ENCODE data around the gene CLEC2L.

DNA sequence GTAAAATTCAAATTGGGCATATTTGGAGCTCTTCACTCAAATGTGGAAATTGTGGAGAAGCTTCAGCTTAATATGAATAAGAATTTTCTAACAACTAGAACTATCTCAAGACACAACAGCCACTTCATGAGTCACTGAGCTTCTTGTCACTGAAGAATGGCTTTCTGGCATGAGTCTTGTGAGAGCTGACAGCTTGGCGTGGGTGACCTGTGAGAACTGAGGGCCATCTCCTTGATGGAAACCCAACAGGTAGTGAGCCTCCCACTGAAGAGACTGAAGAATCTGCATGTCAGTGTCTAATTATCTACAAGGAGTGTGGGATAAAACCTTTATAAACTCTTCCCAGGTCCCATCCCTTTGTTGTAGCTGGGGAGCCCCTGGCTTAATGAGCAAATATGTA lies 66.0 kb downstream of the CLEC2L start:
- TF ChIP-seq, protein P1, sequence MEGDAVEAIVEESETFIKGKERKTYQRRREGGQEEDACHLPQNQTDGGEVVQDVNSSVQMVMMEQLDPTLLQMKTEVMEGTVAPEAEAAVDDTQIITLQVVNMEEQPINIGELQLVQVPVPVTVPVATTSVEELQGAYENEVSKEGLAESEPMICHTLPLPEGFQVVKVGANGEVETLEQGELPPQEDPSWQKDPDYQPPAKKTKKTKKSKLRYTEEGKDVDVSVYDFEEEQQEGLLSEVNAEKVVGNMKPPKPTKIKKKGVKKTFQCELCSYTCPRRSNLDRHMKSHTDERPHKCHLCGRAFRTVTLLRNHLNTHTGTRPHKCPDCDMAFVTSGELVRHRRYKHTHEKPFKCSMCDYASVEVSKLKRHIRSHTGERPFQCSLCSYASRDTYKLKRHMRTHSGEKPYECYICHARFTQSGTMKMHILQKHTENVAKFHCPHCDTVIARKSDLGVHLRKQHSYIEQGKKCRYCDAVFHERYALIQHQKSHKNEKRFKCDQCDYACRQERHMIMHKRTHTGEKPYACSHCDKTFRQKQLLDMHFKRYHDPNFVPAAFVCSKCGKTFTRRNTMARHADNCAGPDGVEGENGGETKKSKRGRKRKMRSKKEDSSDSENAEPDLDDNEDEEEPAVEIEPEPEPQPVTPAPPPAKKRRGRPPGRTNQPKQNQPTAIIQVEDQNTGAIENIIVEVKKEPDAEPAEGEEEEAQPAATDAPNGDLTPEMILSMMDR (IDR thresholded peaks at IDR 0.05; ENCODE audit: poor library complexity, severe bottlenecking) = no peak
- TF ChIP-seq EZH2 (IDR thresholded peaks at IDR 0.05; ENCODE audit: borderline replicate concordance, insufficient read depth, low read length, poor library complexity, severe bottlenecking) (no peak), TAF1 (IDR thresholded peaks at IDR 0.05; ENCODE audit: low read depth) (no peak), POLR2AphosphoS5 (IDR thresholded peaks at IDR 0.05) (no peak), EP300 (conservative IDR thresholded peaks at IDR 0.05; ENCODE audit: poor library complexity, severe bottlenecking) (no peak), RAD21 (conservative IDR thresholded peaks at IDR 0.05) (no peak)
- TF ChIP-seq, protein P2, sequence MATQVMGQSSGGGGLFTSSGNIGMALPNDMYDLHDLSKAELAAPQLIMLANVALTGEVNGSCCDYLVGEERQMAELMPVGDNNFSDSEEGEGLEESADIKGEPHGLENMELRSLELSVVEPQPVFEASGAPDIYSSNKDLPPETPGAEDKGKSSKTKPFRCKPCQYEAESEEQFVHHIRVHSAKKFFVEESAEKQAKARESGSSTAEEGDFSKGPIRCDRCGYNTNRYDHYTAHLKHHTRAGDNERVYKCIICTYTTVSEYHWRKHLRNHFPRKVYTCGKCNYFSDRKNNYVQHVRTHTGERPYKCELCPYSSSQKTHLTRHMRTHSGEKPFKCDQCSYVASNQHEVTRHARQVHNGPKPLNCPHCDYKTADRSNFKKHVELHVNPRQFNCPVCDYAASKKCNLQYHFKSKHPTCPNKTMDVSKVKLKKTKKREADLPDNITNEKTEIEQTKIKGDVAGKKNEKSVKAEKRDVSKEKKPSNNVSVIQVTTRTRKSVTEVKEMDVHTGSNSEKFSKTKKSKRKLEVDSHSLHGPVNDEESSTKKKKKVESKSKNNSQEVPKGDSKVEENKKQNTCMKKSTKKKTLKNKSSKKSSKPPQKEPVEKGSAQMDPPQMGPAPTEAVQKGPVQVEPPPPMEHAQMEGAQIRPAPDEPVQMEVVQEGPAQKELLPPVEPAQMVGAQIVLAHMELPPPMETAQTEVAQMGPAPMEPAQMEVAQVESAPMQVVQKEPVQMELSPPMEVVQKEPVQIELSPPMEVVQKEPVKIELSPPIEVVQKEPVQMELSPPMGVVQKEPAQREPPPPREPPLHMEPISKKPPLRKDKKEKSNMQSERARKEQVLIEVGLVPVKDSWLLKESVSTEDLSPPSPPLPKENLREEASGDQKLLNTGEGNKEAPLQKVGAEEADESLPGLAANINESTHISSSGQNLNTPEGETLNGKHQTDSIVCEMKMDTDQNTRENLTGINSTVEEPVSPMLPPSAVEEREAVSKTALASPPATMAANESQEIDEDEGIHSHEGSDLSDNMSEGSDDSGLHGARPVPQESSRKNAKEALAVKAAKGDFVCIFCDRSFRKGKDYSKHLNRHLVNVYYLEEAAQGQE (IDR thresholded peaks at IDR 0.05; ENCODE audit: borderline replicate concordance) = no peak

Measured in neural cell (in vitro differentiated cells).